Small intestine (tissue), 7 donors: ENCODE measurements around the gene DDX42. TPM values are rescaled to one million over a fixed set of nuclear protein-coding genes. Genes with fewer than 3 reads are reported as not detected.
"Not testable (repeated sequence)": the region's sequence is repeated elsewhere in the genome, so short reads cannot be mapped to it uniquely, and the experiment has no call there.

Experiments
- DNase-seq, 2 donors: peaks; one replicate each; pipeline versions ENCODE4 v3.0.0 to v3.0.0-alpha.2; 2013
- FAIRE-seq: peaks from 2 replicates; lab custom pipeline; 2012; peaks lifted over from hg19 to GRCh38; lab: Jason Lieb, UNC
- H3K27ac ChIP-seq, 3 donors: one replicate each; pipeline ENCODE4 v1.5.1; 2013; ENCODE audit warnings: low read length in 2 of 3, mild to moderate bottlenecking in 2 of 3, control low read depth in 1 of 3, inconsistent platforms in 1 of 3, low read depth in 1 of 3, moderate library complexity in 1 of 3
- H3K27me3 ChIP-seq, 3 donors: one replicate each; pipeline ENCODE4 v1.6.1; 2013; ENCODE audit warnings: low read length in 3 of 3, inconsistent platforms in 1 of 3; ENCODE audit not compliant: control insufficient read depth in 3 of 3, insufficient read depth in 3 of 3
- H3K36me3 ChIP-seq, 3 donors: one replicate each; pipeline ENCODE4 v1.6.1; 2013; ENCODE audit warnings: low read length in 3 of 3, inconsistent platforms in 1 of 3, low read depth in 1 of 3, mild to moderate bottlenecking in 1 of 3, moderate library complexity in 1 of 3; ENCODE audit not compliant: control insufficient read depth in 3 of 3, insufficient read depth in 2 of 3
- H3K4me1 ChIP-seq, 3 donors: one replicate each; pipeline ENCODE4 v1.6.1; 2013; ENCODE audit warnings: low read length in 2 of 3, inconsistent platforms in 1 of 3, low read depth in 1 of 3, mild to moderate bottlenecking in 1 of 3, moderate library complexity in 1 of 3; ENCODE audit not compliant: control insufficient read depth in 3 of 3, insufficient read depth in 2 of 3
- H3K4me3 ChIP-seq, 3 donors: one replicate each; pipeline ENCODE4 v1.5.1; 2013; ENCODE audit warnings: low read length in 3 of 3, control low read depth in 1 of 3, inconsistent platforms in 1 of 3, low read depth in 1 of 3, mild to moderate bottlenecking in 1 of 3, moderate library complexity in 1 of 3
- H3K9me3 ChIP-seq, 2 donors: one replicate each; pipeline ENCODE4 v1.6.1; 2013; ENCODE audit warnings: low read depth in 1 of 2, low read length in 1 of 2; ENCODE audit not compliant: control insufficient read depth in 2 of 2, insufficient read depth in 1 of 2
- WGBS, 3 donors: extraction: QIAGEN DNeasy Blood & Tissue Kit; methylation state at CpG; one replicate each; pipeline ENCODE4 v1.1.7; 2013; 5-methylcytosine and 5-hydroxymethylcytosine counted together
- polyA plus RNA-seq, 4 donors: library from polyadenylated mRNA; stranded (reverse) in 3 of 4; unstranded in 1 of 4; fragments of 200-250 nt in 3 of 4; fragments of 120-200 nt in 1 of 4; gene quantifications; one replicate each; pipeline versions ENCODE4 v1.2.1 to v1.2.3, GENCODE V29; 2013
- donor health status: healthy with polysubstance abuse.
- donor health status: control.
- donor health status: control.
- donor health status: Bipolar disorder and iron deficiency.
- donor health status: healthy.

Gene DDX42
- polyA plus RNA-seq, 4 donors: 43.5 to 128 (median 51.6) TPM

DNA sequence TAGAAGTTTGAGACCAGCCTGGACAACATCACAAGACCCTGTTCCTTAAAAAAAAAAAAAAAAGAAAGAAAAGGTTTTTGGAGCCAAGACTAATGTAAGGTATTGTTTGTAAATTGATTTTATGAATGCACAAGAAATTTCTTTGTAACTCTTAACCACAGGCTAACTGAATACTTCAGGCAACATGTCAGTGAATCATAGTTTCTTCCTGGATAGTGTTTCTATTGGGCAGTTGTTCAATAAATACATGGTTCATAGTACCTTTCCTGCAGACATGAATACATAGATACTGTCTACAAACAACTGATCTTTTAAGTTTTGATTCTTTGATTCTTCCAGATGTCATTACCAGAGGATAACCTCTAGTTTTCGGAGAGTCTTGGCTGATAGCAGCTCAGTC is 11.6 kb downstream of the DDX42 start:
- Histone ChIP-seq H3K4me3 (no peak overlapping the region), H3K27me3 (no peaks in the 10 kb centered on the region), H3K9me3 (no peaks in the 10 kb centered on the region), H3K4me1 (no peaks in the 10 kb centered on the region), H3K36me3 (peaks cover 4 to 50% (median 16%) of the 10 kb centered on the region in 3 donors), H3K27ac (no peak overlapping the region)
- FAIRE-seq (no peak), DNase-seq (no peak)
- whole genome bisulfite sequencing, 3 donors: 87 to 96% (median 93%) methylated on average over 1 of the region's 1 CpG

DNA sequence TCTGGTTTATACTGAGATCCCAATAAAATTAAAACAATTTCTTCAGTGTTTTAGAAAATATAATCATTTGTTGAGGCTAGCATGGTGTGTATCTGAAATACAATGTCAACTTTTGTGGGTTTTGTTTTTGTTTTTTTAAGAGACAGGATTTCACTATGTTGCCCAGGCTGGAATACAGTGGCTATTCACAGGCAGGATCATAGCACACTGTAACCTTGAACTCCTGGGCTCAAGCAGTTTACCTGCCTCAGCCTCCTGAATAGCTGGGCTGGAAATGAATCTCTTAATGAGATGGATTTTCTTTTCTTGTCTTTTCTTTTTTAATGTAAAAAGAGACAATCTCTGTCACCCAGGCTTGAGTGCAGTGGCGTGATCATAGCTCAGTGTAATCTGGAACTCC is 12.1 kb downstream of the DDX42 start:
- WGBS, 3 donors: 93 to 100% (median 100%) methylated on average over 1 of the region's 1 CpG
- no peaks in the 10 kb centered on the region for H3K4me1 ChIP-seq
- FAIRE-seq (no peak), DNase-seq (no peak)
- no peak overlapping the region for H3K4me3 ChIP-seq
- H3K27ac ChIP-seq: no peak overlapping the region
- H3K9me3 ChIP-seq: no peaks in the 10 kb centered on the region
- no peaks in the 10 kb centered on the region for H3K27me3 ChIP-seq
- H3K36me3 ChIP-seq: peaks cover 4 to 51% (median 18%) of the 10 kb centered on the region in 3 donors

DNA sequence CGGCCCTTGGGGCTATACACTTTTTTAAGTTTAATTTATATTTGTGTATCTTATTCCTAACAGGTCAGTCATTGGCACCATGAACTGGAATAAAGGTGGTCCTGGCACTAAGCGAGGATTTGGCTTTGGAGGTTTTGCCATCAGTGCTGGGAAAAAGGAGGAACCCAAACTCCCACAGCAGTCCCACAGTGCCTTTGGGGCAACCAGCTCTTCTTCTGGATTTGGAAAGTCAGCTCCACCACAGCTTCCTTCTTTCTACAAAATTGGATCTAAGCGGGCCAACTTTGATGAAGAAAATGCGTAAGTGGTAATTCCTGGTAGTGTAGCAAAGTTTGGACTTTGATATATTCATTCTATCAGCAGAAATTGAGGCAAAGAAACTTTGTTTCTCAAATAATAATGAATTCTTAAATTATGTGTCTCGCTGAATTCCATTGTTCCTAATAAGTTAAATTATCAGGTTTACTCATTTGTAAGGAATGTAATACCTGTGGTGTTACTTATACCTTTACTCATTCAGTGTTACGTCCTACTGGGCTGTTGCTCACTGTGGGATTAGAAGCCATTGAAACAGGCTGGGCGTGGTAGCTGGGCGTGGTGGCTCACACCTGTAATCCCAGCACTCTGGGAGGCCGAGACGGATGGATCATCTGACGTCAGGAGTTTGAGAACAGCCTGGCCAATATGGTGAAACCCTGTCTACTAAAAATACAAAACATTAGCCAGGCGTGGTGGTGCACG is 13.2 kb downstream of the DDX42 start:
- WGBS, 3 donors: 90 to 95% (median 90%) methylated on average over 13 of the region's 13 CpGs
- FAIRE-seq (no peak), DNase-seq (peak in 1 of 2 donors; percentile 7)
- no peaks in the 10 kb centered on the region for H3K9me3 ChIP-seq
- no peaks in the 10 kb centered on the region for H3K4me1 ChIP-seq
- peaks cover 4 to 53% (median 18%) of the 10 kb centered on the region in 3 donors for H3K36me3 ChIP-seq
- H3K4me3 ChIP-seq: no peak overlapping the region
- no peaks in the 10 kb centered on the region for H3K27me3 ChIP-seq
- H3K27ac ChIP-seq: no peak overlapping the region

DNA sequence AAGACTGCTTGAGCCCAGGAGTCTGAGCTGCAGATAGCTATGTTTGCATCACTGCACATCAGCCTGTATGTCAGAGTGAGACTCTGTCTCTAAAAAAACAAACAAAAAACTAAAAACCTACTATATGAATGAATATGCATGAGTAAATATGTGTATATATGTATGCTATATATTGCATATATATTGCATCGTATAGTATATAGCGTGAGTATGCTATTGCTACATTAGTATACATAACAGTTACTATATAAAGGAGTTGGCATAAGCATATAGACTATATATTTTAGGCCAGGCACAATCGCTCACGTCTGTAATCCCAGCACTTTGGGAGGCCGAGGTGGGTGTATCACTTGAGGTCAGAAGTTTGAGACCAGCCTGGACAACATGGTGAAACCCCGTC is 16.1 kb downstream of the DDX42 start:
- Histone ChIP-seq H3K27ac (no peak overlapping the region), H3K9me3 (no peaks in the 10 kb centered on the region), H3K27me3 (no peaks in the 10 kb centered on the region), H3K4me3 (no peak overlapping the region), H3K36me3 (peaks cover 11 to 61% (median 25%) of the 10 kb centered on the region in 3 donors), H3K4me1 (no peaks in the 10 kb centered on the region)
- 93 to 95% (median 94%) methylated on average over 6 of the region's 6 CpGs for WGBS, 3 donors
- FAIRE-seq (no peak), DNase-seq (no peak)

DNA sequence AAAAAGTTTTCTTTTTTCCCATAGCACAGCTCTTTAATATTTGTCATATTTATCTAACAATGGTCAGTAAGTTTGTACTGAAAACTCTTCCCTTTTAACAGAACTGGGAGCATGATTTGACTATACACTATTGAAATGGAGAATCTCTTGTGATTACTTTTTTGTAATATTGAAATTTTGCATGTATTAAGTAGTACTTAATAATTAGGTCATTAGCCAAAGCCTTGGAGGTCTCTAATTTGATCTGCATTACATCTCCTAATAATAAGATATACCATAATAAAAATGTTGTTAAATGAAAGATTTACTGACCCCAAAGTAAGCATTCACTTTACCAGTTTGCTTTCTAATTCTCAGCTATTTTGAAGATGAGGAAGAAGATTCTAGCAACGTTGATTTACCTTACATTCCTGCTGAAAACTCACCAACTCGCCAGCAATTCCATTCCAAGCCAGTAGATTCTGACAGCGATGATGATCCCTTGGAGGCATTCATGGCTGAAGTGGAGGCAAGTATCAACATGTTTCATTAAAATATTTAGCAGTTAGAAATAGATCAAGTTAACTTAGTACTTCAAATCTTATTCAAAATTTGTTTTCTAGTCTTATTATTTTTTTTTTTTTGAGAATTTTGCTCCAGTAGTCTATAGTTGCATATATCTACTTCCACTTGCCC is 18.2 kb downstream of the DDX42 start:
- WGBS, 3 donors: 74 to 89% (median 84%) methylated on average over 3 of the region's 3 CpGs
- no peaks in the 10 kb centered on the region for H3K4me1 ChIP-seq
- DNase-seq: no peak
- no peak for FAIRE-seq
- peaks cover 9 to 64% (median 30%) of the 10 kb centered on the region in 3 donors for H3K36me3 ChIP-seq
- H3K27ac ChIP-seq: no peak overlapping the region
- no peaks in the 10 kb centered on the region for H3K27me3 ChIP-seq
- H3K9me3 ChIP-seq: no peaks in the 10 kb centered on the region
- no peak overlapping the region for H3K4me3 ChIP-seq

DNA sequence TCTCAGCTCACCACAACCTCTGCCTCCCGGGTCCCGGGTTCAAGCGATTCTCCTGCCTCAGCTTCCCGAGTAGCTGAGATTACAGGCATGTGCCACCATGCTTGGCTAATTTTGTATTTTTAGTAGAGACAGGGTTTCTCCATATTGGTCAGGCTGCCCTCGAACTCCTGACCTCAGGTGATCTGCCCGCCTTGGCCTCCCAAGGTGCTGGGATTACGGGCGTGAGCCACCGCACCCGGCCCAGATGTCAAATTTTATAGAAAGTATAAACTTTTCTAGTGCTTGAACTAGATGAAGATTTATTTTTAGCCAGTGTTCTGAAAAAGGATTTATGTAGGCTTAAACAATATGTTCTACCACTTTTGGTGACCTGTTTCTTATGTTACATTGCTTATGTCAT is 22.4 kb downstream of the DDX42 start:
- H3K27me3 ChIP-seq, DNase-seq, H3K27ac ChIP-seq, FAIRE-seq, H3K4me3 ChIP-seq, H3K4me1 ChIP-seq, H3K9me3 ChIP-seq: not testable (repeated sequence)
- 95 to 97% (median 96%) methylated on average over 10 of the region's 10 CpGs for WGBS, 3 donors
- peaks cover 9 to 41% (median 41%) of the 10 kb centered on the region in 3 donors for H3K36me3 ChIP-seq

DNA sequence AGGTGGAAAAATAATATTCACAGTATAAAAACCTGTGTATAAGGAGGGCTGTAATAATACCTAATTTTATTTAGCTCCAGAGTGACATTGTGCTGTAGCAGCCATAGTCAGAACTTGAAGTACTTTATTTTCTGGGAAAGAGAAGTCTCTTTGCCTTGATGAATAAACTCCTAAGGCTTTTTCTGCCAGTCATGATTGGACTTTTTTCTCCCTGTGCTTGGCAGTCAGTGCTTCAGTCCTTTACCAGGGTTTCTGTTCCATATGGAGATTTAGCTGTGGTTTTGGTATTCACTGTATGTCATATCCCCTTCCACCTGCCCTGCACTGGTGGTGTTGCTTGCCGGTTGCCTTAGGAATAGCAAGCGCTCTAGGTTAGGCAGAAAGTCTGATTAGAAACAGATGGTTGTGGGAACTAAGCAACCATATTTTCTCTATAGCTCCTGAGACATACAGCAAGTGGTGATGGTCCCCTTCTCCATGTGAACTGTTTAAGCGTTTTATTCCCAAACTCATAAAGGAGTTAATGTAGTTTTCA is 24.7 kb downstream of the DDX42 start:
- WGBS, 3 donors: 91 to 96% (median 96%) methylated on average over 3 of the region's 3 CpGs
- Histone ChIP-seq H3K4me1 (no peaks in the 10 kb centered on the region), H3K9me3 (no peaks in the 10 kb centered on the region), H3K27me3 (no peaks in the 10 kb centered on the region), H3K27ac (no peak overlapping the region), H3K4me3 (no peak overlapping the region), H3K36me3 (peaks cover 11 to 47% (median 44%) of the 10 kb centered on the region in 3 donors)
- FAIRE-seq (no peak), DNase-seq (no peak)

DNA sequence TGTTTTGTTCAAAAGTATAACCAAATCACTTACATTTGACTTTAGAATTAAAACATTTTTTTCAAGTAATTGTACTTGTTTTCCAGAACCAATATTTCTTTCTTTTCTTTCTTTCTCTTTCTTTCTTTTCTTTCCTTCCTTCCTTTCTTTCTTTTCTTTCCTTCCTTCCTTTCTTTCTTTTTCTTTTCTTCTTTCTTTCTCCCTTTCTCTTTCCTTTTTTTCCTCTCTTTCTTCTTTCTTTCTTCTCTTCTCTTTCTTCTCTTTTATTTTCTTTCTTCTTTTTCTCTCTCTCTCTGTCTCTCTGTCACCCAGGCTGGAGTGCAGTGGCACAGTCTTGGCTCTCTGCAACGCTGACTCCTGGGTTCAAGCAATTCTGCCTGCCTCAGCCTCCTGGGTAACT is 26.8 kb downstream of the DDX42 start:
- WGBS, 3 donors: 93 to 100% (median 98%) methylated on average over 1 of the region's 1 CpG
- H3K36me3 ChIP-seq: peaks cover 11 to 41% (median 37%) of the 10 kb centered on the region in 3 donors

More for the DNA sequence above, 26.8 kb downstream of the DDX42 start:
- Histone ChIP-seq H3K4me1 (no peaks in the 10 kb centered on the region), H3K27ac (no peak overlapping the region), H3K27me3 (no peaks in the 10 kb centered on the region), H3K9me3 (no peaks in the 10 kb centered on the region), H3K4me3 (no peak overlapping the region)
- DNase-seq (no peak), FAIRE-seq (no peak)
